GM12864 (cell line): ENCODE measurements around the gene STXBP5L.
"Not testable (repeated sequence)": the region's sequence is repeated elsewhere in the genome, so short reads cannot be mapped to it uniquely, and the experiment has no call there.

Experiments used
- DNase-seq: peaks from one replicate; pipeline ENCODE4 v3.0.0-alpha.2; 2011; ENCODE audit warnings: low read depth
- H3K4me3 ChIP-seq: 2 replicates; pipeline ENCODE4 v1.5.1; 2011; ENCODE audit warnings: mild to moderate bottlenecking, low read depth, low read length, control low read depth
- CTCF ChIP-seq: IDR thresholded peaks from 2 replicates; pipeline ENCODE4 v1.5.1; 2011; ENCODE audit warnings: low read depth, mild to moderate bottlenecking, moderate library complexity, low read length, control low read depth, inconsistent platforms; ENCODE audit errors: missing control alignments

STXBP5L gene

DNA sequence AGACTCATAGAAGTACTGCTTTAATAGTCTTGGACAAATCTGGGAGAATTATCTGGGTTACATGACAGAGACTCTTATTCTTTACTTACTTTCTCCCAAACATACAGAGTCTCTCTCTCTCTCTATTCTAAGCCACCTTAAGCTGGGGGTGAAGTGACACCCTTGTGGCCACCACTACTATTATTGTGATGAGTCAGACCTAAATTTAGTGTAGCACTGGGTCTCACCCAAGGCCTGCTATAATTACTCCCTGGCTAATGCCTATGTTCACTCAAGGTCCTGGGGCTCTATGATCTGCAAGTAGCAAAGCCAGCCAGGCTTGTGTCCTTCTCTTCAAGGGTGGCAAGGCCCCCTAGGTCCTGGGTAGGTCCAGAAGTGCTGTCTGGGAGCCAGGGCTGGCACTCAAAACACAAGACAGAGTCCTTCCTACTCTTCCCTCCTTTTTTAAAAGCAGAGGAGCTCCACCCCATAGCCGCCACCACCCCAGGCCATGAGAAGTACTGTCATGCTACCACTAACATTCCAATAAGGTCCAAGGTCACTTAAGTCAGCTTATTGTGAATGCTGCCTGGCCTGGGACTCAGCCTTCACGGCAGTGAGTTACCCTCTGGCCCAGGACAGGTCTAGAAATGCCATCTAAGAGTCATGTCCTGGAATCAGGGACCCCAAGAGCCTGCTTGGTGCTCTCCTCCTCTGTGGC, 454.2 kb downstream of the STXBP5L start:
- no peak overlapping the region for H3K4me3 ChIP-seq
- no peak for TF ChIP-seq CTCF
- DNase-seq: no peak

GRCh38 chr3:121388308-121388707, 480.3 kb downstream of the STXBP5L start:
- not testable (repeated sequence) for DNase-seq, H3K4me3 ChIP-seq

DNA sequence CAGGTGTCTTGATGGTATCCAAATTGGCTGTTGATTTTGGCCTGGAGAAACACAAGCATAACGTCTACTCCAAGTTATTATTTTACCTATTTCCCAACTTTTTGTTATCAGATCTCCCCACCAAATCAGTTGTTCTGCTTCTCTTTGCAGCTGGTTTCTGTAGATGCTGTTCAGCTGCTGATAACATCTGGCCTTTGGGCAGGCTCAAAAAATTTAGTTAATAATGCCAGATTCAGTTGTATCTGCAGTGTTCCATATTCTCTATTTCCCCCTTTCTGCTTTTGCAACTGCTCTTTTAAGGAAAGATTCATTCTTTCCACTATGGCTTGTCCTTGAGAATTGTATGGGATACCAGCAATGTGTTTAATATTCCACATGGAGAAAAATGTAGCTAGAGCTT, 488.0 kb downstream of the STXBP5L start:
- DNase-seq: not testable (repeated sequence)

GRCh38 chr3:121398051-121398450, 490.0 kb downstream of the STXBP5L start:
- DNase-seq: not testable (repeated sequence)

More for the DNA sequence above, 488.0 kb downstream of the STXBP5L start:
- not testable (repeated sequence) for H3K4me3 ChIP-seq

GRCh38 chr3:121399820-121400219, 491.8 kb downstream of the STXBP5L start:
- no peak overlapping the region for H3K4me3 ChIP-seq
- DNase-seq: no peak
- no peak for TF ChIP-seq CTCF

More at GRCh38 chr3:121398051-121398450, 490.0 kb downstream of the STXBP5L start:
- not testable (repeated sequence) for H3K4me3 ChIP-seq

- no peak for TF ChIP-seq CTCF
- no peak overlapping the region for H3K4me3 ChIP-seq
- no peak for DNase-seq
These were observed 497.6 kb downstream of the STXBP5L start for GRCh38 chr3:121405631-121406030.

GRCh38 chr3:121411523-121411922, 503.5 kb downstream of the STXBP5L start:
- TF ChIP-seq CTCF: no peak
- DNase-seq: no peak
- H3K4me3 ChIP-seq: no peak overlapping the region

DNA sequence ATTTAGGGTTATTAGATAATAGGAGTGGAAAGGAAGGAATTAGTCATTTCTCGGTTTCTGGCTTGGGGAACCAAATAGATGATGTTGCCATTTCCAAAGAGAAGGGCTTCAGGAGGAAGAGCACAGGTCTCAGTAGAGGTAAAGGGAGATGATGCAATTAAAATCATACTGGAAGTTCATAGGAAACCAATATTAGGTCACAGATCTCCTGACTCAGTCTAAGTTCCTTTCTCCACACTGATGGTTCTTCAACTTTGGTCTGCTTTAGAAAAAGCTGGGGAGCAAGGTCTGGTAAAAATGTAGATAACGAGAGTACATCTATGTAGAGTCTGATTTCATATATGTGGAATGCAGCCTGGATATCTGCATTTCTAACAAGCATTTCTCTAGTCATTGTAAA, 506.9 kb downstream of the STXBP5L start:
- no peak for TF ChIP-seq CTCF
- DNase-seq: no peak

More for the DNA sequence above, 506.9 kb downstream of the STXBP5L start:
- H3K4me3 ChIP-seq: no peak overlapping the region
